Umbilical cord (tissue), 2 donors: Measurements from ENCODE around the gene SDK1. TPM values are rescaled to one million over a fixed set of nuclear protein-coding genes. Genes with fewer than 3 reads are reported as not detected.
"Not testable (repeated sequence)": the region's sequence is repeated elsewhere in the genome, so short reads cannot be mapped to it uniquely, and the experiment has no call there.

Experiments
- DNase-seq: peaks from one replicate; pipeline ENCODE4 v3.0.0-alpha.2; 2015; ENCODE audit warnings: low spot score
- total RNA-seq: library from RNA; depleted of rRNA; stranded (reverse); fragments of >200 nt; gene quantifications from one replicate; pipeline ENCODE4 v1.2.3, GENCODE V29; 2014; ENCODE audit warnings: low replicate concordance; ENCODE audit not compliant: insufficient read depth

The SDK1 gene
- total RNA-seq, 1 donor from 2014 or later: 7.9 TPM

GRCh38 chr7:3912291-3912690, 611.2 kb downstream of the SDK1 start:
- no peak for DNase-seq

- DNase-seq: peak; percentile 29
Observed at GRCh38 chr7:3914051-3914775, 613.2 kb downstream of the SDK1 start.

DNA sequence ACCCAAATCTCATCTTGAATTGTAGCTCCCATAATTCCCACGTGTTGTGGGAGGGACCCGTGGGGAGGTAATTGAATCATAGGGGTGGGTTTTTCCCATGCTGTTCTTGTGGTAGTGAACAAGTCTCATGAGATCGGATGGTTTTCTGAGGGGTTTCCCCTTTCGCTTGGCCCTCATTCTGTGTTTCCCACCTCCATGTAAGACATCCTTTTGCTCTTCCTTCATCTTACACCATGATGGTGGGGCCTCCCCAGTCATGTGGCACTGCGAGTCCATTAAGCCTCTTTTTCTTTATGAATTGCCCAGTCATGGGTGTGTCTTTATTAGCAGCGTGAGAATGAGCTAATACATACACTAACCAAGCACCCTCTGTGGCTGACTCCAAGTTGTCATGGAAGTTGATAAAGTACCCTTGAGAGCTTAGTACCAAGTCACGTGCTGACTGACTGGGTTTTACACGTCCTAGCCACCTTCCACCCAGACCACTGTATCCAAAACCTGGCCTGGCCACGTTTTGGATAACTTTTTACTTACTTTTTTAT, 614.4 kb downstream of the SDK1 start:
- DNase-seq: no peak

DNA sequence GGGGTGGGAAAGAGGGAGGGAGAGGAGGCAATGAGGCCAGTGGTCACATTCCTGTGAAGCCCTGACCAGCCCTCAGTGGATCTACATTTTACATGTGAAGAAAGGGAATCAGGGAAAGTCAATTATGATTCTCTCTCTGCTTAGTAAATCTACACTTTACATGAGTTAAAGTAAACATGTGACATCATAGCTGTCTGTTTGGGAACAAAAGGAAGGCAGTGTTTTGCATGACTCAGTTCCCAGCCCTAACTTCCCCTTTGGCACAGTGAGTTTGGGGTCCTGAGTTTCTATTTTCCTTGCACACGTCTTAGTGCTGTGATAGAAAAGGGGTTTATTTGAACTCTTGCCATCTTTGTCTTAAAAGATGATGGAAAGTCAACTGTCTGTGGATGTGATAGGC, 615.1 kb downstream of the SDK1 start:
- no peak for DNase-seq

- no peak for DNase-seq
Observed at GRCh38 chr7:3917436-3917835, 616.4 kb downstream of the SDK1 start.

GRCh38 chr7:3918576-3918975, 617.5 kb downstream of the SDK1 start:
- DNase-seq: no peak

- peak; percentile 86 for DNase-seq
Observed at GRCh38 chr7:3922175-3922635, 621.2 kb downstream of the SDK1 start.

DNA sequence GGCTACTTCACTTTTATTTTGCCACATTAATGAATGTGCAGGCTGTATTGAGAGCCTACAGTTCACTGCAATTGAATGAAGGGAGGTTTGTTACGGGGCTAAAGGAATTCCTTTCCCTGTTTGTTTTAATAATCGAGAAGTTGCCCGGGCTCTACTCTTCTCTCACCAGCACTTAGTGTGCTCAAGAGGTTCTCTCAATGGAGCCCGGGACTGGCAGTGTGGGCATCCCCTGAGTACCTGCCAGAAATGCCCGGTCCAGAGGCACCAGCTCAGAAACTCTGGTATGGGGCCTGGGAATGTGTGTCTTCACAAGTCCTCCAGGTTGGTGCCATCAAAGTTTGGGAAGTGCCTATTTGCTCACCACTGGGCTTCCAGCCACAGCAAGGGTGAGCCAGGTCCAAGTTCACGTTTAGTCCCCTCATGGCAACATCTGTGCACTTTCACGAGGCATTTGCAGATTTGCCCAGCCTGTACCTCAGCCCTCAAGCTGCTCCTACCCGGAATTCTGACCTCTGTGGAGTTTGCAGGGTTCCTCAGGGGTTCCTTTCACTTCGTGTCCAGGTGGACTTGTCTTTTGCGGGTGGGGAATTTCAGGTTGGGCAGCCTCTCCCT, 622.4 kb downstream of the SDK1 start:
- DNase-seq: no peak

GRCh38 chr7:3924277-3924676, 623.2 kb downstream of the SDK1 start:
- no peak for DNase-seq

GRCh38 chr7:3927446-3928110, 626.5 kb downstream of the SDK1 start:
- no peak for DNase-seq

DNA sequence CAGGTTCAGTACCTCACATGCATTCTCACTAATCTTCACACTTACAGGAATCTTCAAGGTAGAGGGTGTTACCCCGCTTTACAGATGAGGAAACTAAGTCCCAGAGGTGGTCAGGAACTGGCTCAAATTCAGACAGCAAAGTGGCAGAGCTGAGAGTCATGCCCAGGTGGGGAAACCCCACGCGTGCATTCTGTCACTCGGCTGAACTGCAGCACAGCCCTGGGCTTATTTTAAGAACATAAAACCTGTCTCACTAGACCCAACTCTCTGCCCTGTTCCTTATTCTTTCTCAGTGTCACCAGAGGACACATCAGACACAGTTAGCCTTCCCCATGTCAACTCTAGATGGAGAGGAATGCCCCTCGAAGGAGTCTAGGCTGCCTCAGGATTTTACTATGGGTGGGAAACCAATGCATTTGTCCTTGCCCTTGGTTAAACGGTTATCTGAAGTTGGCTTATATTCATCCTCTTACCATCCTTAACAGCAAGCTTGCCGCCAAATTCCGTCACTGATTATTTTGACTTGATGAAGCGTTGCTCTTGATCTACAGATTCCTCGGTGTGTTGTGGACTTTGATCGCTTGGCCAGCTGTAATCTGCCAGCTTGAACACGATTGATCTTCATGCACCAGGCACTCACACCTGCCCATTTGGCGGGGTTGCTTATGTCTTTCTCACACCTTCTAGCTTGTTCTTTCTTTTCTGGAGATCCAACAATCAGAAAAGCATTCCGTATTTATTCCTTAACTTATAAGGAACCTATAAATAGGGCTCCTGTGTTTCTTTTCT, 627.9 kb downstream of the SDK1 start:
- no peak for DNase-seq

- no peak for DNase-seq
Observed at GRCh38 chr7:3931843-3932242, 630.8 kb downstream of the SDK1 start.

DNA sequence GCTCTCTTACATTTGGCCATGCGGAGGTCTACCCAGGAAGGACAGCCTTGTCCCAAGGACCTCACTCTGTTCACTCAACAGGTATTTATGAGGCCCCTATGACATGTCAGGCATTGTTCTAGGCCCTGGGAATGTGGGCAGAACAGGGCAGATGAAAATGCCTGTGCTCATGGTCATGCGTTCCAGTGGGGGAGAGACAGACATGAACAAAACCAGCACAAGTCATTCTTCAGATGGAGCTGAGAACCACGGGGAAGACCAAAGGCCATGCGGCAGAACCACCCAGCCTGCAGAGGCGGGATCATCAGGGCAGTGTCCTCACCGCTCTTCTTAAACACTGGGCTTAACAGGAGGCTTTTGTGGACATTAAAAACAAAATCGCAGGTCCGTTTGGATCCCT, 636.1 kb downstream of the SDK1 start:
- DNase-seq: no peak

DNA sequence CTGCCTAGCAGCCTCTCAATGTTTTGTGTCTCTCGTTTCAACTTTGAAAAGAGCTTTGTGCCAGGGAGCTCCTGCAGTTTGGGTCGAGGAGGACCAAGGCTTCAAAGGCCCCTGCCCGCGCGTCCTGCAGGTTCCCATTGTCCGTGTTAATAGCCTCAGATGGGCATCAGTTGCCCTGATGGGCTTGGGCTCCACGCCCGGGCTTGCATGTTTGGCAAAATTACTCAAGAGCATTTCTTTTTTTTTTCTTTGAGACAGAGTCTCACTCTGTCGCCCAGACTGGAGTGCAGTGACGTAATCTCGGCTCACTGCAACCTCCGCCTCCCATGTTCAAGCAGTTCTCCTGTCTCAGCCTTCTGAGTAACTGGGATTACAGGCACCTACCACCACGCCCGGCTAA, 636.6 kb downstream of the SDK1 start:
- DNase-seq: no peak

DNA sequence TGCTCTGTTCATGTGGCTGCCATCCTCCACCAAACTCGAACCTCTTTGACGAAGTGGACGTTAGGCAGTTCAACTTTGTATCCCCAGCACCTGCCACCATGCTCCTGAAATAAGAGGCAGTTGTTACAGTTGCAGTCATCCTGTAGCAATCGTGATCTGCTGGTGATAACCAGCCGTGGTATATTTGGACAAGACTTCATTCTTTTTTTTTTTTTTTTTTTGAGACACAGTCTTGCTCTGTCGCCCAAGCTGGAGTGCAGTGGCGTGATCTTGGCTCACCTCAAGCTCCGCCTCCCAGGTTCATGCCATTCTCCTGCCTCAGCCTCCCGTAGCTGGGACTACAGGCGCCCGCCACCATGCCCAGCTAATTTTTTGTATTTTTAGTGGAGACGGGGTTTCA, 640.7 kb downstream of the SDK1 start:
- not testable (repeated sequence) for DNase-seq

GRCh38 chr7:3942276-3942675, 641.2 kb downstream of the SDK1 start:
- DNase-seq: peak; percentile 52

DNA sequence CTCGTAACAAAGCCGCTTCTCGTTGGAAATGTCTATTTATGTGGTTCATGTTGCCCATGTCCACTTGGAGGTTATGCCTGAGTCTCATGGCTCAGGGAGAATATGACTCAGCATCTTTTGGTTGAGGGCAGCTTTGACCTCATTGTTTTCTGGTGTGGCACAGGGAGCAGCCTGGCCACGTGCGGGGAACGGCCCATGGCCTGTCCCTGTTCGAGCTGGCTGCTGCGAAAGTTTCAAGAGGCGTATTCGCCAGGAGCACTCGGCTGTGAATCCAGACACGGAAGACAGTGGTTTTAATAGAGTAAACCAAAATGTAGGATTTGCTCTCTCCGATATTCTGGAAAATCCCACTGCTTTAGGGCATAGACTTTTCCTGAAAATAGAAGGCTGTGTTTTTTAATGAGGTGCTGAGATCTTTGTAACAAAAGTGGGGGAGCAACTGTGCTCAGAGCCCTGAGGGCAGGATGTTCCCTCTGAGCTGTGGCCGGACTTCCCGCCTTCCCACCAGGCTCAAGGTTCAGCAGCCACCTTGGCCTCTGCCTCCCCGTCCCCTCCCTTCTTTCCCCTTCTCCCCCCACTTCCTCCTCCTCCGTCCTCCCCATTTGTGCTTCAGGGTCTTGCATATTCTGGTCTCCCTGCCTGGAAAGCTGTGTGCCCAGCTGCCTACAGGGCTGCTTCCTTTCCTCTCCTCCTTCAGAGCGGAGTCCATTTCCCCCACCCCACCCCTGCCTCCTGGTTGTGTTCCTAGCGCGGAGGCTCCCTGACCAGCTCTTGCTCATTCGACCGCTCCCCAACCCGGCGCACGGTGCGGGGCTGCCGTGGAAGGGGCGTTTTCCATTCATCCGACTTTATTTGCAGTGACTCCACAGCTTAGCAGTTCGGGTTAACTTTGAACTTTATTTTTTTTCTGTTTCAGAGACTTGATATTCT, 642.0 kb downstream of the SDK1 start:
- DNase-seq: peak; percentile 43

GRCh38 chr7:3943779-3944520, 642.9 kb downstream of the SDK1 start:
- DNase-seq: no peak

GRCh38 chr7:3949242-3949640, 648.2 kb downstream of the SDK1 start:
- peak; percentile 19 for DNase-seq

GRCh38 chr7:3950249-3950648, 649.2 kb downstream of the SDK1 start:
- DNase-seq: no peak
